Panc1 (cell line): Measurements from ENCODE around the gene SLC25A42. TPM values are rescaled to one million over a fixed set of nuclear protein-coding genes. Genes with fewer than 3 reads are reported as not detected.

ENCODE experiments used
- ATAC-seq: fragments of 200-7000 bp; cut with Tn5 transposase; 2 replicates; pipeline ENCODE4 v1.9.1; 2020; ENCODE audit warnings: mild to moderate bottlenecking, moderate library complexity
- BruUV-seq: library from RNA; stranded (reverse); fragments of 400-500 nt; replicated peaks from 2 replicates; lab custom pipeline; 2021; lab: Mats Ljungman, UMichigan
- CTCF ChIA-PET: fragments of 300-600 bp; sonication (Branson Sonifier 250); formaldehyde crosslinking; loops from one replicate; lab custom pipeline; 2022; ENCODE audit warnings: antibody characterized with exemption; lab: Charles Lee
- POLR2A ChIA-PET: fragments of 300-600 bp; sonication (Branson Sonifier 250); formaldehyde crosslinking; loops from one replicate; lab custom pipeline; 2022; ENCODE audit warnings: antibody characterized with exemption; lab: Charles Lee
- DNase-seq: peaks from one replicate; pipeline ENCODE4 v3.0.0-alpha.2; 2010; ENCODE audit warnings: low read depth, low spot score
- H3K27ac ChIP-seq: 2 replicates; pipeline ENCODE4 v1.5.1; 2011; ENCODE audit warnings: mild to moderate bottlenecking, low read length, inconsistent platforms
- H3K27me3 ChIP-seq: fragments of 200-500 bp; sonication (Bioruptor generic); 2 replicates; pipeline ENCODE4 v1.6.0; 2014; ENCODE audit warnings: low read length, inconsistent platforms; ENCODE audit not compliant: control insufficient read depth, insufficient read depth
- H3K36me3 ChIP-seq: fragments of 200-500 bp; sonication (Bioruptor generic); 2 replicates; pipeline ENCODE4 v1.5.1; 2014; ENCODE audit warnings: inconsistent platforms, mild to moderate bottlenecking, low read length, moderate library complexity; ENCODE audit not compliant: control insufficient read depth, insufficient read depth
- H3K4me1 ChIP-seq: 2 replicates; pipeline ENCODE4 v1.5.1; 2011; ENCODE audit warnings: inconsistent platforms, mild to moderate bottlenecking, low read length, moderate library complexity; ENCODE audit not compliant: control insufficient read depth, insufficient read depth
- H3K4me3 ChIP-seq, 2 experiments: 2 replicates each; pipeline ENCODE4 v1.5.1; 2011 to 2012; ENCODE audit warnings: low read depth in 2 of 2, low read length in 2 of 2, mild to moderate bottlenecking in 2 of 2, inconsistent platforms in 1 of 2, moderate library complexity in 1 of 2
- H3K9me3 ChIP-seq: fragments of 200-500 bp; sonication (Bioruptor generic); 2 replicates; pipeline ENCODE4 v1.5.1; 2014; ENCODE audit warnings: low read depth, mild to moderate bottlenecking, inconsistent platforms, low read length, moderate library complexity; ENCODE audit not compliant: control insufficient read depth, insufficient read depth
- POLR2AphosphoS5 ChIP-seq: IDR thresholded peaks from 2 replicates; pipeline ENCODE4 v1.6.1; 2012; ENCODE audit warnings: mild to moderate bottlenecking, low read depth, low read length, moderate library complexity
- SIN3A ChIP-seq: IDR thresholded peaks from 2 replicates; pipeline ENCODE4 v1.6.1; 2012; ENCODE audit warnings: low read depth, mild to moderate bottlenecking, low read length, moderate library complexity, borderline replicate concordance; ENCODE audit not compliant: insufficient read depth
- TCF7L2 ChIP-seq: IDR thresholded peaks from 2 replicates; pipeline ENCODE4 v1.6.1; 2011; ENCODE audit warnings: mild to moderate bottlenecking, low read depth, low read length, inconsistent platforms
- in situ Hi-C: cut with HindIII; loops from 2 replicates; pipeline ENCODE4 v1.10.0; 2016; ENCODE audit warnings: low sequenced_read_pairs, low pct_unique_long_range_greater_than_20kb
- intact Hi-C: fragments of 100-400 bp; cut with micrococcal nuclease; formaldehyde crosslinking; loops from one replicate; pipeline ENCODE4 v1.10.0; 2022; ENCODE audit not compliant: unreplicated experiment
- total RNA-seq: library from RNA; stranded (reverse); gene quantifications from one replicate; pipeline ENCODE4 v1.2.1, GENCODE V29; 2021; ENCODE audit not compliant: unreplicated experiment
- TF ChIP-seq, protein P1 (sequence below): fragments of 450-650 bp; IDR thresholded peaks from 2 replicates; pipeline ENCODE4 v1.5.1; 2017; ENCODE audit warnings: mild to moderate bottlenecking
- TF ChIP-seq, protein P2 (sequence below), 2 experiments: IDR thresholded peaks; 2 replicates each; pipeline ENCODE4 v1.6.1; 2011 to 2012; ENCODE audit warnings: low read depth in 2 of 2, control low read depth in 1 of 2, low read length in 1 of 2, mild to moderate bottlenecking in 1 of 2, moderate library complexity in 1 of 2; ENCODE audit not compliant: insufficient read depth in 1 of 2

Gene SLC25A42
- total RNA-seq, 1 experiment from 2014 or later: 2.6 TPM

DNA sequence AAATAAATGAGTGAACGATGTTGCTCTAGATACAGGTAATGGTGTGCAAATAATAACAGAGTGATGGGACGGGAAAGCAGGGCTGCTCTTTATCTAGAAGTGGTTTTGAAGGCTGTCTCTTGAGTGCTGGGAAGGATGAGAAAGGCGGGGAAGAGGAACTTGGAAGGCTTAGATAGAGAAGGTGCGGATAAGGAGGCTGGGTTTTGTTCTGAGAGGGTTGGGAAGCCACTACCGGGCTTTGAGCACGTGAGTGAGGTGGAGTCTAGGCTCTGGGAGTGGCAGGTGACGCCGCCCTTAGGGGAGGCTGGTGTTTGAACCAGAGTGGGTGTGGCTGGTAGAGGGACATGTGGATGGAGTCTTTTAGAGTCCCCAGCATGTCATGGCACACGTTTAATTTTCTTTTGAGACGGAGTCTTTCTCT, 29.6 kb upstream of the SLC25A42 start:
- POLR2A ChIA-PET: no interaction called here
- CTCF ChIA-PET: no interaction called here
- peak; percentile 38 for DNase-seq

GRCh38 chr19:19039901-19040300, 23.9 kb upstream of the SLC25A42 start:
- Histone ChIP-seq H3K27ac (no peak overlapping the region), H3K27me3 (no peaks in the 10 kb centered on the region), H3K9me3 (no peaks in the 10 kb centered on the region), H3K4me3 (no peak overlapping the region), H3K4me1 (no peaks in the 10 kb centered on the region; the same call in 1 of the 2 replicates), H3K36me3 (no peaks in the 10 kb centered on the region)
- CTCF ChIA-PET: no interaction called here
- in situ Hi-C loops: no loop called here
- intact Hi-C loops: no loop called here
- DNase-seq (no peak), ATAC-seq (no peak)
- TF ChIP-seq POLR2AphosphoS5 (no peak), TCF7L2 (no peak), SIN3A (no peak)
- TF ChIP-seq, protein P1, sequence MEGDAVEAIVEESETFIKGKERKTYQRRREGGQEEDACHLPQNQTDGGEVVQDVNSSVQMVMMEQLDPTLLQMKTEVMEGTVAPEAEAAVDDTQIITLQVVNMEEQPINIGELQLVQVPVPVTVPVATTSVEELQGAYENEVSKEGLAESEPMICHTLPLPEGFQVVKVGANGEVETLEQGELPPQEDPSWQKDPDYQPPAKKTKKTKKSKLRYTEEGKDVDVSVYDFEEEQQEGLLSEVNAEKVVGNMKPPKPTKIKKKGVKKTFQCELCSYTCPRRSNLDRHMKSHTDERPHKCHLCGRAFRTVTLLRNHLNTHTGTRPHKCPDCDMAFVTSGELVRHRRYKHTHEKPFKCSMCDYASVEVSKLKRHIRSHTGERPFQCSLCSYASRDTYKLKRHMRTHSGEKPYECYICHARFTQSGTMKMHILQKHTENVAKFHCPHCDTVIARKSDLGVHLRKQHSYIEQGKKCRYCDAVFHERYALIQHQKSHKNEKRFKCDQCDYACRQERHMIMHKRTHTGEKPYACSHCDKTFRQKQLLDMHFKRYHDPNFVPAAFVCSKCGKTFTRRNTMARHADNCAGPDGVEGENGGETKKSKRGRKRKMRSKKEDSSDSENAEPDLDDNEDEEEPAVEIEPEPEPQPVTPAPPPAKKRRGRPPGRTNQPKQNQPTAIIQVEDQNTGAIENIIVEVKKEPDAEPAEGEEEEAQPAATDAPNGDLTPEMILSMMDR: no peak
- TF ChIP-seq, protein P2, sequence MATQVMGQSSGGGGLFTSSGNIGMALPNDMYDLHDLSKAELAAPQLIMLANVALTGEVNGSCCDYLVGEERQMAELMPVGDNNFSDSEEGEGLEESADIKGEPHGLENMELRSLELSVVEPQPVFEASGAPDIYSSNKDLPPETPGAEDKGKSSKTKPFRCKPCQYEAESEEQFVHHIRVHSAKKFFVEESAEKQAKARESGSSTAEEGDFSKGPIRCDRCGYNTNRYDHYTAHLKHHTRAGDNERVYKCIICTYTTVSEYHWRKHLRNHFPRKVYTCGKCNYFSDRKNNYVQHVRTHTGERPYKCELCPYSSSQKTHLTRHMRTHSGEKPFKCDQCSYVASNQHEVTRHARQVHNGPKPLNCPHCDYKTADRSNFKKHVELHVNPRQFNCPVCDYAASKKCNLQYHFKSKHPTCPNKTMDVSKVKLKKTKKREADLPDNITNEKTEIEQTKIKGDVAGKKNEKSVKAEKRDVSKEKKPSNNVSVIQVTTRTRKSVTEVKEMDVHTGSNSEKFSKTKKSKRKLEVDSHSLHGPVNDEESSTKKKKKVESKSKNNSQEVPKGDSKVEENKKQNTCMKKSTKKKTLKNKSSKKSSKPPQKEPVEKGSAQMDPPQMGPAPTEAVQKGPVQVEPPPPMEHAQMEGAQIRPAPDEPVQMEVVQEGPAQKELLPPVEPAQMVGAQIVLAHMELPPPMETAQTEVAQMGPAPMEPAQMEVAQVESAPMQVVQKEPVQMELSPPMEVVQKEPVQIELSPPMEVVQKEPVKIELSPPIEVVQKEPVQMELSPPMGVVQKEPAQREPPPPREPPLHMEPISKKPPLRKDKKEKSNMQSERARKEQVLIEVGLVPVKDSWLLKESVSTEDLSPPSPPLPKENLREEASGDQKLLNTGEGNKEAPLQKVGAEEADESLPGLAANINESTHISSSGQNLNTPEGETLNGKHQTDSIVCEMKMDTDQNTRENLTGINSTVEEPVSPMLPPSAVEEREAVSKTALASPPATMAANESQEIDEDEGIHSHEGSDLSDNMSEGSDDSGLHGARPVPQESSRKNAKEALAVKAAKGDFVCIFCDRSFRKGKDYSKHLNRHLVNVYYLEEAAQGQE (IDR thresholded peaks at IDR 0.05; ENCODE audit: insufficient read depth in 1 of 2, low read depth in 2 of 2, low read length in 1 of 2): no peak
- no TSS peak for BruUV-seq
- POLR2A ChIA-PET: no interaction called here

More for the DNA sequence above, 29.6 kb upstream of the SLC25A42 start:
- intact Hi-C loops (no loop called here), in situ Hi-C loops (no loop called here)
- ATAC-seq: peak; percentile 88
- no peaks in the 10 kb centered on the region for H3K27me3 ChIP-seq
- TF ChIP-seq, protein P1: no peak
- TF ChIP-seq SIN3A (no peak), TCF7L2 (no peak), POLR2AphosphoS5 (no peak)
- TF ChIP-seq, protein P2 (IDR thresholded peaks at IDR 0.05; ENCODE audit: insufficient read depth in 1 of 2, low read depth in 2 of 2, low read length in 1 of 2): no peak
- peak overlapping the region; percentile 99 for H3K27ac ChIP-seq
- peak overlapping the region; percentile 86 to 91 for H3K4me3 ChIP-seq
- TSS peak; percentile 92 for BruUV-seq
- peaks cover 6% of the 10 kb centered on the region; the same call in 1 of the 2 replicates for H3K4me1 ChIP-seq
- H3K9me3 ChIP-seq: no peaks in the 10 kb centered on the region
- peaks cover 3% of the 10 kb centered on the region for H3K36me3 ChIP-seq
